MV-4-11 (cell line): ENCODE results near the gene KRTAP5-8.
"Not testable (repeated sequence)": the region's sequence is repeated elsewhere in the genome, so short reads cannot be mapped to it uniquely, and the experiment has no call there.

Experiments used
- DNase-seq: peaks from one replicate; lab custom pipeline; 2025; lab: John Stamatoyannopoulos, UW

KRTAP5-8 gene, protein sequence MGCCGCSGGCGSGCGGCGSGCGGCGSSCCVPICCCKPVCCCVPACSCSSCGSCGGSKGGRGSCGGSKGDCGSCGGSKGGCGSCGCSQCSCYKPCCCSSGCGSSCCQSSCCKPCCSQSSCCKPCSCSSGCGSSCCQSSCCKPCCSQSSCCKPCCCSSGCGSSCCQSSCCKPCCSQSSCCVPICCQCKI

DNA sequence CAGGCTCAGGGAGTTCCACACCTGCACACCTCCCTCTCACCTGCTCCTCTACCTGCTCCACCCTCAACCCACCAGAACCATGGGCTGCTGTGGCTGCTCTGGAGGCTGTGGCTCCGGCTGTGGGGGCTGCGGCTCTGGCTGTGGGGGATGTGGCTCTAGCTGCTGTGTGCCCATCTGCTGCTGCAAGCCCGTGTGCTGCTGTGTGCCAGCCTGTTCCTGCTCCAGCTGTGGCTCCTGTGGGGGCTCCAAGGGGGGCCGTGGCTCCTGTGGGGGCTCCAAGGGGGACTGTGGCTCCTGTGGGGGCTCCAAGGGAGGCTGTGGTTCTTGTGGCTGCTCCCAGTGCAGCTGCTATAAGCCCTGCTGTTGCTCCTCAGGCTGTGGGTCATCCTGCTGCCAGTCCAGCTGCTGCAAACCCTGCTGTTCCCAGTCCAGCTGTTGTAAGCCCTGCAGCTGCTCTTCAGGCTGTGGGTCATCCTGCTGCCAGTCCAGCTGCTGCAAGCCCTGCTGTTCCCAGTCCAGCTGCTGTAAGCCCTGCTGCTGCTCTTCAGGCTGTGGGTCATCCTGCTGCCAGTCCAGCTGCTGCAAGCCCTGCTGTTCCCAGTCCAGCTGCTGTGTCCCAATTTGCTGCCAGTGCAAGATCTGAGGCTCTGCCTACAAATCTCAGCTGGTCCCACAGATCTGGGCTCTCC lies at the start of gene KRTAP5-8:
Gene KRTAP5-8 (plus strand): TSS at position 49 of the 689 bp plus-strand sequence. CDS start 31 bp downstream, at position 80.
- DNase-seq: not testable (repeated sequence)

DNA sequence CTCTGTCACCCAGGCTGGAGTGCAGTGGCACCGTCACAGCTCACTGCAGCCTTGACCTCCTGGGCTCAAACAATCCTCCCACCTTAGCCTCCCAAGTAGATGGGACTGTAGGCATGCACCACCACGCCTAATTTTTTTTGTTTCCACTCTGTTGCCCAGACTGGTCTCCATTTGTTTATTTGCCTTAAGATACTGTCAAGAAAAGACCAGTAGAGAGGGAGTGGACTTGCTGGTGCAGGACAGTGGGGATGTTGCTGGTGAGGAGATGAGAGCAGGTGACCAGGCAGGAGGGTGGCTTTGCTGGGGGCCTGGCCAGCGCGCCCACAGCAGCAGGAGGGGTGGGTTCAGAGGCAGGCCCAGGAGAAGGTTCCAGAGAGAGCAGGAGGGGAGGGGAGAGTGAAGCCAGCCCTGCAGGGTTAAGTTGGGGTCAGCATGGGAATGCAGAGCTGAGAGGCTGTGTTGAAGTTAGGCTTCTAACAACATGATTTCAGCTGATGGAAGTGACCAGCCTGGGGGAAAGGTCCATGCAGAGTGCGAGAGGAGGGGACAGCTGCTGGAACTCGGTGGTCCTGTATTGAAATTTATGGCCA lies 49.0 kb upstream of the KRTAP5-8 start:
- DNase-seq: no peak

DNA sequence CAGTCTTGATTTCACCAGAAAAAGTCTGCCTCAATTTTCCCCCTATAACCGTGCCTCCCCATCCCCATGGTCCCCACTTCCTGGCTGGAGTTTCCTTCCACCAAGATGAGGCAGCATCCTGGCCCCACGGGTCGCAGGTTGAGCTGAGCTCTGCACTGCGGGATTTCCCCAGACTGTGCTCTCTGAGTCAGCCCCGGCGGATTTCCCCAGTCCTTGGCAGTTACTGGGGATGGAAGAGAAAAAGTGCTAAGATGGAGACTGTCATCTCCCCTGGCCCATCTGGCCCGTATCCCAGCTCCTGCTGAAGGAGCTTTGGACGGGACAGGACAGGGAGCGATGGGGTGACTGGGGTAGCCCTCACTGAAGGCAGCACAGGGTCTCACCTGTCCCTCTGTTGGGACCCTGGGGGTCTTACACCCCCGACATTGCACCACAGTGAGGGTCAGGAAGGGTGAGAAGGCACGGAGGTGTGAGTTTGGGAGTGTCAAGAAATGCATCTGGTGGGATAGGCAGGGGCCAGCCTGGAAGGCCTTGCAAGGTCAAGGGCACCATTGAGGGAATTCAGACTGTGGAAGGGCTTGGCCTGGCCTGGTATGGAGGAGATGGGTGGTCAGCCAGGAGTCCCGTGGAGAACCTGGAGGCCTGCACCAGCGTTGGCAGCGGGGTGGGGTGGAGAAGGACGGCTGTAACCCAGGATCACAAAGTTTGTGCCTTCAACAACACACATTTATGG lies 48.3 kb upstream of the KRTAP5-8 start:
- no peak for DNase-seq

DNA sequence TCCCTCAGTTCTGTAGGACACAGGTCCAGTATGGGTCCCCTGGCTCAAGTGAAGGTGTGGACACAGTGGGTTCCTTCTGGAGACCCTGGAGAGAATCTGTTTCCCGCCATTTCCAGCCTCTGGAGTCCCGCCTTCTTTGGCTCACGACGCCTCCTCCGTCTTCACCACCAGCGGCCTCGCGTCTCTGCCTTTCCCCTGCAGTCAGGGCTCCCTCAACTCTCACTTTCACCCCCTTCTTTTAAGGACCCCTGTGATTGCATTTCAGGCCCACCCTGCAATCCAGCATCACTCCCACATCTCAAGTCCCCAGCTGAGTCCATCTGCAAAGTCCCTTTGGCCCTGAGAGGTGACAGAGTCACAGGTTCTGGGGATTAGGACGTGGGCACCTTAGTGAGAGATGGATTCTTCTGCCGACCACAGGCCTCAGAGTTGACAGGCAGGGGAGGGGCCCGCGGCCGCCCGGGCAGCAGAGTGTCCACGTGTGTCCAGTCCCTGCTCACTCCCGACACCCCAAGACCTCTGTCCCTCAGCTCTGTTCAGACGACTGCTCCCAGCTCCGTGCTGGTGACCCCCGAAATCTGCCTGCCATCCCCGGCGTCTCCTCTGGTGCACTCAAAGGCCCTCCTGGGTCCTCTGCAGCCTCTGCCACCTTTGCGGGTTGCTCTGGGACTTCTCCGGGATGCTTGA lies 47.6 kb upstream of the KRTAP5-8 start:
- DNase-seq: no peak

DNA sequence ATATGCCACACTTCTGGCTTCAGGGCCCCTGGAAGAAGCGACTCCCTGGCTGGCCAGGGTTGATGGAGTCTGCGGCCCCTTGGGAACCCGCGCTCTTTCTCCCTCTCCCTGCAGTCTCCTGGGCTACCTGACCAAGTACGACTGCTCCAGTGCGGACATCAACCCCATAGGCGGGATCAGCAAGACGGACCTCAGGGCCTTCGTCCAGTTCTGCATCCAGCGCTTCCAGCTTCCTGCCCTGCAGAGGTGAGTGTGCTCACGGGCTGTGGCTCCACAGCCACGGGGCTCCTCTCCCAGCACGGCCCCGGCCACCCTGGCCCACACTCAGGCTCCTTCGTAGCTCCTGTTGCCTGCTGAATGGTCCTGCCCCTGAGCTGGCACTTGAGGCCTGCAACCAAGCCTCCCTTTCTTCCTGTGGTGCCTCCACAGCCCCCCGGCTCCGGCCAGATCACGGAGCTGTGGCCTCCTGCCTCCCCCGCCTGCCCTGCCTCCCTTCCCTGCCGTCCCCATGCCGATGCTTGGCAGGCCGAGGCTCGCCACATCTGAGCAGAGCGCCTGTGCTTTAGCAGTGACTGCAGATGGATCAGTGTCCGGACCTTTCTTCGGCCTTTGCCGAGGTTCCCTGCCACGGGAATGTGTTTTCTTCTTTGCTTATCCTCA lies 47.0 kb upstream of the KRTAP5-8 start:
- DNase-seq: no peak

DNA sequence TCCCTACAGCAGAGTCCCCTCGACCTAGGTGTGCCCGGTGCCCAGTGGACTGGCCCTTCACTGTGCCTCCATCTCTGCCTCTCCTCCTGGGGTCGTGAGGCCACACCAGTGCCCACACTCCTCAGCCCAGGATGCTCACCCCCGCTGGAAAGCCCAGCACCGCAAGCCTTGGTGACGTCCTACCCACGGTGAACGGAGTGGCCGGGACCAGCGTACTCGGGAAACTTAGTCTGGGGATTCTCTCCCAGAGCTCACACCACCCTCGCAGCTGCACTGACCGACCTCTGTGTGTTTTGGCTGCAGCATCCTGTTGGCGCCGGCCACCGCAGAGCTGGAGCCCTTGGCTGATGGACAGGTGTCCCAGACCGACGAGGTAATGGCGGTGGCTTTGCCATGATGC lies 46.3 kb upstream of the KRTAP5-8 start:
- DNase-seq: no peak

DNA sequence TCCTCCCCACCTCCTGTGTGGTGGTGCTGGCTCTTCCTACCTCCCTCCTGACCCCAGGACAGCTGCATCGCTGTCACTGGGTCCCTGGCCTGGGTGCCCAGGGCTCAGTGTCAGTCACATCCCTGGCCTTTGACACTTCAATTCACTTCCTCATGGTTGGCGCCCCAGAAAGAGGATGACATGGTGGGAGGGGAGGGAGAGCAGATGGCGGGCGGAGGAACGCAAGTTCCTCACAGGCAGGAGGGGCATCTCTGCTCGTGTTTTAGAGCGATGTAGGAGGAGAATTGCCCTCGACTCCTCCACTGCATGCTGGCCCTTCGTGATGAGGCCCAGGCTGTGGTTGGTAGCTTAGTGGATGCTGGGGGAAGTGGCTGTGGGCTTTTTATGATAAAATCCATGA lies 45.9 kb upstream of the KRTAP5-8 start:
- DNase-seq: peak; percentile 1

DNA sequence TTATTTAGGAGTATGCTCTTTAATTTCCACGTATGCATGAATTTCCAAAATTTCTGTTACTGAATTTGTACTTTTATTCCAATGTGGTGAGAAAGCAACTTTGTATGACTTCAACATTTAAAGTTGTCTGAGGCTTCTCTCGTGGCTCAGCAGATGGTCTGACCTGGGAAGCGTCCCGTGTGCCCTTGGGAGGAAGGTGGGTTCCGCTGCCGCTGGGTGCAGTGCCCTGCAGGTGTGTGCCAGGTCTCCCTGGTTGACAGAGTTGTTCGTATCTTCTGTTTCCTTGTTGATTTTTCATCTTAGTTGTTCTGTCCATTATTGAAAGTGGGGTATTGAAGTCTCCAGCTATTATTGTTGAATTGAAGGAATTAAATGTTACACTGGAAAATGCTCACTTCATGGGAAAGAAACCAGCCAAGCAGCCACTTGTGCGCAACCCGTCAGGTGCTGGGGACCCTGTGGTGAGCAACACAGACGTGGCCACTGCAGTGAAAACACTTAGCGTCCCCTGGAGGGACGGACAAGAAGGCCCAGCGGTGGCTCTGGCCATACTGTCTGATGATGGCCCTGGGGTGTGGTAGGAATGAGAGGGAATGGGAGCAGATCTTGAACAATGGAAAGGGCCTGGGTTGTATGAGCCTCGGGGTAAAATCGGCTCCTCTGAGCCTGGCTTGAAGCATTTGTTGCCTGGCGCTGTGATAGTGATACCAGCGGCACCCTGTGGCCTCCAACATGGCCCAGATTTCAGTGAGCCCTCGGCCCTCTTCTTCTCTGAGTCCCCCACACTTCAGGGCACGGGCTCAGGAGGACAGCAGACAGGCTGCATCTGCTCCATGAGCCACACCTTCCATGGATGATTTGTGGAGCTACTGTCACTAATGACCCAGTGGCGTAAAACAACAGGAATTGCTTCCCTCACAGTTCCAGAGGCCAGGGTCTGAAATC lies 42.3 kb upstream of the KRTAP5-8 start:
- no peak for DNase-seq

DNA sequence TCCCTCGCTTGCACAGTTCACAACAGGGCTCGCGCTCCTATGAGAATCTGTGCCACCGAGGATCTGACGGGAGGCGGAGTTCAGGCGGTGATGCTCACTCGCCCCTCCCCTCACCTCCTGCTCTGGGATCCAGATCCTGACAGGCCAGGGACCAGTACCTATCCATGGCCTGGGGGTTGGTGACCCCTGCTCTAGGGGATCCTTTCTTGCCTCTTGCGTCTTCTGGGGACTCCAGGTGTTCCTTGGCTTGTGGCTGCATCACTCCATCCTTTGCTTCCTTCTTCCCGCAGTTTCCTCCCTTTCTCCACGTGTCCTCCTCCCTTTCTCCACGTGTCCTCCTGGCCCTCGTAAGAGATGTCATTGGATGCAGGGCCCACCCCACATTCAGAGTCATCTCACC lies 41.4 kb upstream of the KRTAP5-8 start:
- no peak for DNase-seq

DNA sequence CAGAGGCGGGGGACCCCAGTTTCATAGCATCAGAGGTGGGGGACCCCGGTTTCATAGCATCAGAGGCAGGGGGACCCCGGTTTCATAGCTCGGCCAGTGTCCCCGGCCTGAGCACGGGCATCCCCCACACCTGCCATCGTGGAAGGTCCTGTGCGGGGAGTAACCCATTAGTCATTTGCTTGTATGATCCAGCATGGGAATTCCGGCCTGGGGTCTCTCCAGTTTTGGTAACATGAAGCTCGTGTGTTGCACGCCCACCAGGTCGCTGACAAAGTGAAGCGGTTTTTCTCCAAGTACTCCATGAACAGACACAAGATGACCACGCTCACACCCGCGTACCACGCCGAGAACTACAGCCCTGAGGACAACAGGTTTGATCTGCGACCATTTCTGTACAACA lies 39.7 kb upstream of the KRTAP5-8 start:
- DNase-seq: no peak

DNA sequence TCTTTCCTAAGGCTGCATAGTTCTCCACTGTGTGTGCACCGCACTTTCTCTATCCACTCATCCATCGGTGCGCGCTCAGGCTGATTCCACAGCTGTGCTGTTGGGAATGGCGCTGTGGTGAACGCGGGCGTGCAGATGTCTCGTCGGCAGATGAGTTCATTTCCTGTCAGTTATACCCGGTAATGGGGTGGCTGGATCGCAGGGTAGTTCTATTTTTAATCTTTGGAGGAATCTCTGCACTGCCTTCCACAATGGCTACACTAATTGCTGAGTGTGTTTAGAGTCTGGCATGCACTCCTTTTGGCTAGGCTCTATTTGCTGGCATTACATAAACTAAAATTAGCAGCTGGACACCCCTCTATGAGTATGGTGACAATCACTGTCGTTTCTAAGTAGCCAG lies 38.7 kb upstream of the KRTAP5-8 start:
- DNase-seq: peak; percentile 54

DNA sequence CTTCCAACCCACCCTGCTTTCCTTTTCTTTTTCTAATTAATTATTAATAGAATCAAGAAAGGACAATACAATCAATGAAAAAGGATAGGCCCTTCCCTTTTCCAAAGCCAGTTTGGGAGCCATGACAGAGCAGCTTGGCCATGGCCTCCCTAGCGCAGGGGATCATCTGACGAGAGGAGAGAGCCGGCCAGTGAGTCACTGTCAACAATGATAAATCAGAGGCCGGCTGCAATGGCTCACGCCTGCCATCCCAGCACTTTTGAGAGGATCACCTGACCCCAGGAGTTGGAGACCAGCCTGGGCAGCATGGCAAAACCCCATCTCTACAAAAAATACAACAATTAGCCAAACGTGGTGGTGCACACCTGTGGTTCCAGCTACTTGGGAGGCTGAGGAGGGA lies 38.3 kb upstream of the KRTAP5-8 start:
- DNase-seq: no peak

DNA sequence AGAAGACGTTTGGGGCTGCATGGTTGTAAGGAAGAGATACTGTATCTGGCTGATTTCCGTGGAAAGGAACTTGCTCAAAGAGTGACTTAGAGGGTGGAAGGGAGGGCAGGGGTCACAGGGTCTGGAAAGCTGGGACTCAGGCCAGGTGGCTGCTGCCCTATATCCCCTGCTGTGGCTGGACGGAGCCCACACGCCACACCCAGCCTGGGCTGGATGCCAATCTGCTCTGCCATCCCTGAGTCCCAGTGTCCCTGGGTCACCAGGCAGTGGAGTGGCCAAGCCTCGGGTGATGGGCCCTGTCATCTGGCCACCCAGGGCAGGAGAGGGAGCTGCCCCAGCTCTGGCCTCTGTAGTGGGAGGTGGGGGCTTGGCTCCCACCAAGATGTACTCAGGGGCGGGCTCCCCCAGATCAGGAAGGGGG lies 37.2 kb upstream of the KRTAP5-8 start:
- DNase-seq: no peak

DNA sequence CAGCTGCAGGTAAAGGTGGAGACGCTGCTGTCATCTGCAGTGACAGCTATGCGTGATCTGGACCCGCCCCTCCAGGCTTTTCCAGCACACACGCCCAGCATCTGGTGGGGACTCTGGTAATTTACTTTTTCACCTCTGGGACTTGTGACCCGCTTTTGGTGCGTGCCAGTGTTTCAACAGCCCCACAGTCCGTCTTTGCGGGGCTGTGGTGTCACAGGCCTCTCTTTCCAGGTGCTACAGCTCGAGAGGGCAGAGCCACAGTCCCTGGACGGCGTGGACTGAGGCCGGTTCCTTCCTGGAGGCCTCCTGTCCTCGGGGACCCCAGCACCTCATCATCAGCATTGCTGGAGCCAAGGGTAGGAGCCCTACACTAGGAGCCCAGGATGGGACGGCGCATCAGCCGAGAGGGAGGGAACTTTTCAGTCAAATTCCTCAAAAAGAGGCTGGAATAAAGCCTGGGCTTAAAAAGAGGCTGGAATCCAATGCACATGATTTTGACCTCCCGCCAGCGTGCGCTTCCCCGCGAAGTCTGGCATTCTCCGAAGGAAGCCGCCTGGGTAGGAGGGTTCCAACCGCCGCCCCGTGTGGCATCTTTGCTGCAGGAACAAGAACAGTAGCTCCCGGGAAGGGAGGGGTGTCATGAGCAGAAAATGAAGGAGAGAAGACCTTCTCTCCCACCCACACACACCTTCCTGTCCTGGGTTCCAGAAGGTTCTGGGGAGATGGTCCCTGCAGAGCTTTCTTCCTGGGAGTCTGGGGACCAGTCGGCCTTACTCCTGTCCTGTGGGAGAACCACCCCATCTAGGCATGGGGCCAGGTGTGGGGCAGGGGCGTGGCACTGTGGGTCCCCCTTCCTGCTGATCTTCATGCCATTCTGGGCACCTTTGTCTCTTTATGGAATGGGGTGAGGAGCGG lies 36.5 kb upstream of the KRTAP5-8 start:
- no peak for DNase-seq

DNA sequence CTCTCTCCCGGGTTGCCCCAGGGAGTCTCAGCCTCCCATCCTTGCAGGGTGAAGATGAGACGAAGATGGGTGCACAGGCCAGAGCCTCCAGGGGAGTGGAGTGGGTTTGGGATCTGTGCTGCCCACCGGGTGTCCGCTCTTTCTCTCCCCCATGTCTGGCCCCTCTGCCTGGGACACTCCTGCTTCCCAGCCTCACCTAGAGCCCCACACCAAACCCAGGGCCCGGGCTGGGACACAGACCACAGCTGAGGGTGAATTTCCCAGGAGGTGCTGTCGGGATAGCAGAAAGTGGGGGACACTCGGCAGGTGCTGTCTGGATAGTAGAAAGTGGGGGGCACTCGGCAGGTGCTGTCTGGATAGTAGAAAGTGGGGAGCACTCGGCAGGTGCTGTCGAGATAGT lies 35.8 kb upstream of the KRTAP5-8 start:
- no peak for DNase-seq

DNA sequence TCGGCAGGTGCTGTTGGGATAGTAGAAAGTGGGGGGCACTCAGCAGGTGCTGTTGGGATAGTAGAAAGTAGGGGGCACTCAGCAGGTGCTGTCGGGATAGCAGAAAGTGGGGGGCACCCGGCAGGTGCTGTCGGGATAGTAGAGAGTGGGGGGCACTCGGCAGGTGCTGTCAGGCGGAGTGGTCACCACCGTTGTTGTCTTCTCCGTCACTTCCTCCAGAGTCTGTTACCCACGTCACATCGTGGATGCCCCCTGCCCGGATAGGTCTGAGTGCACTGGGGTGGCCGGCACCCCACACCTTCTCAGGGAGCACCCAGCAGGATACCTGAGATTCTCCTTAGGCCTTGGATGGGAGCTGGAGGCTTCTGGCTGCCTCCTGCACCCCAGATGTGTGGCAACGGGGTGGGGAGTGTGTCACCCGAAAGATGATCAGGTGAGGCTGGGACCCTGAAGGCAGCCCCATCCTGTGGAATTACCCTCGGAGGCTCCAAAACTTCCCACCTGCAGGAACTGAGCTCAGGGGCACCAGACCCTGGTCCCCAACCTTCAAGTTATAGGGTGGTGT lies 34.9 kb upstream of the KRTAP5-8 start:
- DNase-seq: no peak

DNA sequence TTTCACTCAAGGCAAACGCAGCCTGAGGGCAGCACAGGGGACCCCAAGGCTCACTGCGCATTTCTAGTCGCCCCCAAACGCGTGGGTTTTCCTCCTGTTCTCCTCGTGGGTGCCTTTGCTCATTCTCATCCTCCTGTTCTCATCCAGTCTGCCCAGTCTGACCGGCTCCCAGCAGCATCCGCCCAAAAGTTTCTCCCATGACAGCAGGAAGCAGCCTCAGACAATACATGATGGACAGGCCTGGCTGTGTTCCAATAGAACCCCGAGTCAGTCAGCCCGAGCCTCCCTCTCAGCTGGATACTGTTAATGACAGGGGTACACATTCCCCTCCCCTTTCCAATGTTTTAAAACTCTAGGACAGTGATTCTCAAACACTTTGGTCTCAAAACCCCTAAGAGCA lies 33.3 kb upstream of the KRTAP5-8 start:
- DNase-seq: no peak

DNA sequence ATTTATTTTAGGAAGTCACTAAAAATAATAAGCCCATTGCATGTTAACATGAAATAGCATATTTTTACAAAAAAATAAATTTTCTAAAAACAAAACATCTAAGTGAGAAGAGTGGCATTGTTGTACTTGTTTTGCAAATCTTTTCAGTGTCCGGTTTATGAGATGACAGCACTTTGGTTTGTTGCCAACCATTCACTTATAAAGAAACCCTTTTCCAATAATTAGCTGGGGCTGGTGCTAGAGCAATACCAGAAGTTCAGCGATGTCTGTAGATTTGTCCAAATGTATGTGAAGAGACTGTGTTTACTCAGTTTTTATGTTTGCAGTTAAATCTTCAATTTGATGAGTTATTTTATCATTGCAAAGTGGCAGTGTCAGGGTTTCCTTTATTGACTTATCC lies 32.8 kb upstream of the KRTAP5-8 start:
- DNase-seq: no peak

DNA sequence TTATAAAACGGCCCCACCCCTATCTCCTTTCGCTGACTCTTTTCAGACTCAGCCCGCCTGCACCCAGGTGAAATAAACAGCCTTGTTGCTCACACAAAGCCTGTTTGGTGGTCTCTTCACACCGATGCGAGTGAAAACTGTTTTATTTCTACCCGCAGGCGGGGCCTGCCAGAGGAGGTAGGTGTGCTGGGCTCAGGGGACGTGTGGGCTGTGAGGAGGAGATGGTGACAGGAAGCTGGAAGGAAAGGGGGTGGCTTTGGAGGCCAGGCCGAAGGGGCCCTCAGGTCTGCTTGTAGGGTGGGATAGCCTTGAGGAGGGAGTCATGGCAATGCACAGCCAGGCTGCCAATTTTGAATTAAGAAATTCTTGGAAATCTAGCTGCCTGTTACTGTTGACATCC lies 32.0 kb upstream of the KRTAP5-8 start:
- DNase-seq: no peak
